Endothelial cell of umbilical vein (primary cell): ENCODE results near the gene RER1. TPM values are rescaled to one million over a fixed set of nuclear protein-coding genes. Genes with fewer than 3 reads are reported as not detected.

Experiments
- BruUV-seq: library from RNA; stranded (reverse); fragments of 400-500 nt; replicated peaks from 2 replicates; lab custom pipeline; 2021; lab: Mats Ljungman, UMichigan
- CTCF ChIA-PET: fragments of 300-600, 350-600 bp; sonication (Branson Sonifier 250); formaldehyde crosslinking; loops from one replicate; lab custom pipeline; 2021; ENCODE audit warnings: antibody characterized with exemption, inconsistent platforms; lab: Charles Lee
- POLR2A ChIA-PET: fragments of 300-600, 350-600 bp; sonication (Branson Sonifier 250); formaldehyde crosslinking; loops from one replicate; lab custom pipeline; 2021; ENCODE audit warnings: antibody characterized with exemption, inconsistent platforms; lab: Charles Lee
- DNase-seq: peaks from one replicate; pipeline ENCODE4 v3.0.0-alpha.2; 2011; ENCODE audit warnings: low read depth, low spot score
- FAIRE-seq: peaks from 2 replicates; lab custom pipeline; 2011; peaks lifted over from hg19 to GRCh38; lab: Jason Lieb, UNC
- H2AFZ ChIP-seq: 2 replicates; pipeline ENCODE4 v1.6.0; 2012; ENCODE audit warnings: low read depth, low read length, control low read depth, inconsistent platforms
- H3K27ac ChIP-seq: 2 replicates; pipeline ENCODE4 v1.5.1; 2011; ENCODE audit warnings: low read depth, mild to moderate bottlenecking, control low read depth, low read length, moderate library complexity; ENCODE audit not compliant: insufficient read depth
- H3K27me3 ChIP-seq, 2 experiments: 2 replicates each; pipeline versions ENCODE4 v1.6.0 to v1.6.1; 2011; ENCODE audit warnings: low read length in 2 of 2, mixed read lengths in 1 of 2; ENCODE audit not compliant: control insufficient read depth in 2 of 2, insufficient read depth in 2 of 2
- H3K36me3 ChIP-seq, 2 experiments: 2 replicates in 1 of 2; 3 replicates in 1 of 2; pipeline ENCODE4 v1.5.1; 2011; ENCODE audit warnings: low read length in 2 of 2, mild to moderate bottlenecking in 1 of 2, moderate library complexity in 1 of 2; ENCODE audit not compliant: control insufficient read depth in 2 of 2, insufficient read depth in 2 of 2; ENCODE audit errors: extremely low read depth in 1 of 2
- H3K4me1 ChIP-seq: 3 replicates; pipeline ENCODE4 v1.5.1; 2011; ENCODE audit warnings: mild to moderate bottlenecking, low read length; ENCODE audit not compliant: control insufficient read depth, insufficient read depth; ENCODE audit errors: extremely low read depth
- H3K4me2 ChIP-seq: 2 replicates; pipeline ENCODE4 v1.6.1; 2011; ENCODE audit warnings: low read length, control low read depth, mixed read lengths; ENCODE audit not compliant: insufficient read depth
- H3K4me3 ChIP-seq, 3 experiments: fragments of 200-600 bp in 1 of 3; sonication (generic), shearing (Covaris generic) in 1 of 3; replicated peaks in 1 of 3; 2 replicates each; pipeline ENCODE4 v1.5.1; 2011 to 2016; ENCODE audit warnings: control low read depth in 3 of 3, low read length in 3 of 3, mild to moderate bottlenecking in 2 of 3, inconsistent platforms in 1 of 3, low read depth in 1 of 3, moderate library complexity in 1 of 3; ENCODE audit not compliant: insufficient read depth in 1 of 3
- H3K79me2 ChIP-seq: 2 replicates; pipeline ENCODE4 v1.6.0; 2012; ENCODE audit warnings: low read length, inconsistent platforms; ENCODE audit not compliant: control insufficient read depth, insufficient read depth
- H3K9ac ChIP-seq: replicated peaks from 2 replicates; pipeline ENCODE3; 2011; ENCODE audit warnings: low read length, control low read depth; ENCODE audit not compliant: insufficient read depth; ENCODE audit errors: extremely low read depth
- H3K9me1 ChIP-seq: replicated peaks from 3 replicates; pipeline ENCODE4 v1.6.0; 2011; ENCODE audit warnings: mild to moderate bottlenecking, low read length; ENCODE audit not compliant: control insufficient read depth, insufficient read depth; ENCODE audit errors: extremely low read depth
- H3K9me3 ChIP-seq: replicated peaks from 2 replicates; pipeline ENCODE4 v1.5.1; 2012; ENCODE audit warnings: low read length, inconsistent platforms; ENCODE audit not compliant: control insufficient read depth, insufficient read depth
- H4K20me1 ChIP-seq: replicated peaks from 2 replicates; pipeline ENCODE3; 2011; ENCODE audit warnings: mild to moderate bottlenecking, low read length; ENCODE audit not compliant: control insufficient read depth, insufficient read depth; ENCODE audit errors: extremely low read depth
- CTCF ChIP-seq, 2 donors: IDR thresholded peaks; 1 replicate in 1 of 2; 2 replicates in 1 of 2; pipeline ENCODE4 v1.5.1; 2011; ENCODE audit warnings: low read length in 2 of 2, mild to moderate bottlenecking in 2 of 2, moderate library complexity in 2 of 2, control low read depth in 1 of 2, inconsistent platforms in 1 of 2, low read depth in 1 of 2; ENCODE audit not compliant: insufficient read depth in 1 of 2; ENCODE audit errors: extremely low read depth in 1 of 2
- EZH2 ChIP-seq: IDR thresholded peaks from 2 replicates; pipeline ENCODE4 v1.6.1; 2012; ENCODE audit warnings: borderline replicate concordance, low read depth, mild to moderate bottlenecking, moderate library complexity, low read length, inconsistent platforms; ENCODE audit not compliant: severe bottlenecking
- FOS ChIP-seq: IDR thresholded peaks from 2 replicates; pipeline ENCODE4 v1.6.1; 2011; ENCODE audit warnings: mild to moderate bottlenecking, low read length, moderate library complexity, borderline replicate concordance; ENCODE audit not compliant: insufficient read depth
- GATA2 ChIP-seq: IDR thresholded peaks from 2 replicates; pipeline ENCODE4 v1.7.0; 2011; ENCODE audit warnings: low read depth, mild to moderate bottlenecking, moderate library complexity, mixed read lengths, low read length; ENCODE audit not compliant: insufficient read length, insufficient read depth
- JUN ChIP-seq: IDR thresholded peaks from 2 replicates; pipeline ENCODE4 v1.6.1; 2011; ENCODE audit warnings: borderline replicate concordance, low read depth; ENCODE audit not compliant: insufficient read length, insufficient read depth
- MYC ChIP-seq: IDR thresholded peaks from one replicate; pipeline ENCODE4 v1.6.1; 2011; ENCODE audit warnings: mild to moderate bottlenecking, low read depth, low read length
- POLR2A ChIP-seq: IDR thresholded peaks from 2 replicates; pipeline ENCODE4 v1.6.1; 2012; ENCODE audit warnings: low read depth, mild to moderate bottlenecking, control low read depth, low read length
- POLR2AphosphoS5 ChIP-seq: IDR thresholded peaks from 2 replicates; pipeline ENCODE4 v1.6.1; 2012; ENCODE audit warnings: low read depth, mild to moderate bottlenecking, control low read depth, low read length, moderate library complexity; ENCODE audit not compliant: insufficient read depth
- dilution Hi-C: fragments of 300-500 bp; cut with MboI; formaldehyde crosslinking; loops from one replicate; pipeline ENCODE4 v1.15.0; 2019; ENCODE audit warnings: low sequenced_read_pairs; ENCODE audit not compliant: extremely low pct_ligation_motif_present
- intact Hi-C: fragments of 100-400 bp; cut with micrococcal nuclease; formaldehyde crosslinking; loops from one replicate; pipeline ENCODE4 v1.10.0; 2022
- polyA plus RNA-seq, 4 experiments: library from polyadenylated mRNA; depleted of rRNA in 3 of 4; stranded (reverse) in 3 of 4; unstranded in 1 of 4; fragments of >200 nt; gene quantifications; 2 replicates each; pipeline versions ENCODE4 v1.2.1 to v1.2.3, GENCODE V29; 2011 to 2012; ENCODE audit warnings: missing spikeins in 1 of 4
- total RNA-seq: library from RNA; stranded (reverse); gene quantifications from 2 replicates; pipeline ENCODE4 v1.2.3, GENCODE V29; 2021
- TF ChIP-seq, protein P1 (sequence below): IDR thresholded peaks from 2 replicates; pipeline ENCODE4 v1.6.1; 2011; ENCODE audit not compliant: insufficient read depth, insufficient read length

RER1 gene
- total and polyA plus RNA-seq, 2 donors (not counting 3 experiments of a cell fraction or from before 2014, with no cell fraction given): 179 to 292 TPM

GRCh38 chr1:2437617-2438016 is 46.0 kb downstream of the RER1 start:
- FAIRE-seq (no peak), DNase-seq (no peak)
- Histone ChIP-seq H4K20me1 (no peaks in the 10 kb centered on the region), H3K36me3 (no peaks in the 10 kb centered on the region), H3K27ac (no peak overlapping the region), H2AFZ (no peak overlapping the region), H3K9me3 (no peaks in the 10 kb centered on the region), H3K9me1 (no peaks in the 10 kb centered on the region), H3K4me3 (no peak overlapping the region), H3K27me3 (peaks cover 3% of the 10 kb centered on the region in 2 experiments), H3K4me2 (no peak overlapping the region), H3K4me1 (no peaks in the 10 kb centered on the region), H3K79me2 (no peaks in the 10 kb centered on the region), H3K9ac (no peak overlapping the region)
- ChIA-PET CTCF (no interaction called here), POLR2A (no interaction called here)
- TF ChIP-seq, protein P1, sequence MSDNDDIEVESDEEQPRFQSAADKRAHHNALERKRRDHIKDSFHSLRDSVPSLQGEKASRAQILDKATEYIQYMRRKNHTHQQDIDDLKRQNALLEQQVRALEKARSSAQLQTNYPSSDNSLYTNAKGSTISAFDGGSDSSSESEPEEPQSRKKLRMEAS: peak; percentile 20
- no peak for TF ChIP-seq GATA2
- dilution Hi-C loops: no loop called here
- intact Hi-C loops: no loop called here
- BruUV-seq: no TSS peak

GRCh38 chr1:2438038-2438437 is 46.4 kb downstream of the RER1 start:
- H3K9ac ChIP-seq: no peak overlapping the region
- no peak overlapping the region for H3K4me2 ChIP-seq
- peaks cover under 1% of the 10 kb centered on the region for H3K4me1 ChIP-seq
- TF ChIP-seq EZH2 (no peak), CTCF (IDR thresholded peaks at IDR 0.05; ENCODE audit: extremely low read depth in 1 of 2, insufficient read depth in 1 of 2, low read depth in 1 of 2, low read length in 2 of 2) (no peak), MYC (no peak), JUN (no peak), GATA2 (no peak), POLR2A (no peak), FOS (no peak), POLR2AphosphoS5 (no peak)
- TF ChIP-seq, protein P1: no peak
- no peaks in the 10 kb centered on the region for H3K9me1 ChIP-seq
- intact Hi-C loops (no loop called here), dilution Hi-C loops (no loop called here)
- no peak overlapping the region for H2AFZ ChIP-seq
- H3K36me3 ChIP-seq: no peaks in the 10 kb centered on the region
- CTCF ChIA-PET: no interaction called here
- H3K27ac ChIP-seq: no peak overlapping the region
- no peaks in the 10 kb centered on the region for H3K9me3 ChIP-seq
- no peaks in the 10 kb centered on the region for H4K20me1 ChIP-seq
- FAIRE-seq (no peak), DNase-seq (no peak)
- POLR2A ChIA-PET: no interaction called here
- BruUV-seq: no TSS peak
- H3K4me3 ChIP-seq: no peak overlapping the region
- no peaks in the 10 kb centered on the region for H3K79me2 ChIP-seq
- peaks cover 6 to 7% of the 10 kb centered on the region in 2 experiments for H3K27me3 ChIP-seq
